GM18909 (cell line): Measurements from ENCODE around the gene FOXP1.

Experiments used
- ATAC-seq: cut with Tn5 transposase; IDR thresholded peaks from one replicate; pipeline ENCODE4 v1.9.1; 2021; ENCODE audit warnings: mild to moderate bottlenecking; ENCODE audit not compliant: unreplicated experiment, poor library complexity

Gene FOXP1

DNA sequence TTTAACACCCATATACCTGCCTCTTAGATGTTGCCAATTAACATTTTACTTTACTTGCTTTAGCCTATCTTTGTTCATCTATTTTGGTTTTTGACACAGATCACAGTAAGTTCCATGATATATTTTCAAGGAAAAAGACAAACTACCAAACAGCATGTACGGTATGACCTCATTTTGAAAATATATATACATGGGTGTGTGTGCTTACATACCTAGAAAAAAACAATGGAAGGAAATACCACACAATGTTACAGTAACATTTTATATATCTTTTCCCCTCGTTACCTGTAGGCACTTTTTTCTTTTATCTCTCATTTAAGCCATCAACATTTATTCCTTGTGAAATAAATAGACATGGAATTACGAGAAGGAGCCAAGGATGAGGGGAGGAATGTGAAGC, 170.0 kb downstream of the FOXP1 start:
- ATAC-seq = no peak

DNA sequence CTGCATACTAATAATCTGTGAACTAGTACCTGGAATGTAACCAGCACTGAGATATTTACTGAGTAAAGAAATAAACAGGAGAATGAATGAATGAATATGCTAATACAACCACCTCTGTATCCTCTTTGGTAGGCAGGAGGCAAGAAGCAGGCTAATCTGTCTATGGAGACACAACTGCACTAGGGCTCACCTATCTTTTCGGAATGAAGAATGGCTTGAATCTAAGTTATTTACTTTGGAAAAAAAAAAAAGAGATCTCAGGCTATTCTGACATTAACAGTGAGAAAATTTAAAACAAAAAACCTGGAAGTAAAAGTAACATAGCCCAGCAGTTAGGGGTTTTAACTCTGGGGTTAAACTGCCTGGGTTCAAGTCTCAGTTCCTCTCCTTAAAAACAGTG, 174.2 kb downstream of the FOXP1 start:
- no peak for ATAC-seq

DNA sequence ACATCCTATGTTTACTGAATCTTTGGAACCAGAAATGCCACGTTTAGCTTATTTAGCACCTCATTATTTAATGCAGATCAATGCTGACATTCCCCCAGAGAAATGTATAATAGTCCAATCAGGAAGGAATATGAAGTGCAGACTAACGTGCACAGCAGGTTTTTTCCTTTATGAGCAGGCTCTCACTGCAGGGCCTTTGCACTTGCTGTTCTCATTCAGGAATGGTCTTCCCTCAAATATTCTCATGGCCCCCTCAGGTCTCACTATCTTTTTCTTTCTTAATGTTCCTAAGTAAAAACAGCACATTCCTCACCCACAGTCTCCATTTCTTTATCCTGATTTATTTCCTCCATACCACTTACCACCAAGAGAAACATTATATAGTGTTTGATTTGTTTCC, 174.6 kb downstream of the FOXP1 start:
- ATAC-seq = no peak

- no peak for ATAC-seq
Observed at GRCh38 chr3:71407823-71408222, 175.7 kb downstream of the FOXP1 start.

GRCh38 chr3:71406972-71407810, 176.3 kb downstream of the FOXP1 start:
- ATAC-seq = no peak

GRCh38 chr3:71402911-71403310, 180.6 kb downstream of the FOXP1 start:
- no peak for ATAC-seq

DNA sequence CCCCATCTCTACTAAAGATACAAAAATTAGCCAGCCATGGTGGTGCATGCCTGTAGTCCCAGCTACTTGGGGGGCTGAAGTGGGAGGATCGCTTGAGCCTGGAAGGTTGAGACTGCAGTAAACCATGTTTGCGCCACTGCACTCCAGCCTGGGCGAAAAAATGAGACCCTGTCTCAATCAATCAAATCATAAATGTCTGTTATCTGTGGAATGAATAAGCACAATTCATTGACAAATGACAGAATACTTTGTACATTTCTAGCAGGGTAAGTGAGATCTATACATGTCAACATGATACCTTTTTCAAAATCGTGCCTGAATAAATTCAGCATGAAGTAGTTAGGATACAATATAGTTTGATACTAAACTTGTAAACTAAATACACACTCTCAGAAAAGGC, 181.2 kb downstream of the FOXP1 start:
- no peak for ATAC-seq

GRCh38 chr3:71401695-71402231, 181.8 kb downstream of the FOXP1 start:
- ATAC-seq = no peak

DNA sequence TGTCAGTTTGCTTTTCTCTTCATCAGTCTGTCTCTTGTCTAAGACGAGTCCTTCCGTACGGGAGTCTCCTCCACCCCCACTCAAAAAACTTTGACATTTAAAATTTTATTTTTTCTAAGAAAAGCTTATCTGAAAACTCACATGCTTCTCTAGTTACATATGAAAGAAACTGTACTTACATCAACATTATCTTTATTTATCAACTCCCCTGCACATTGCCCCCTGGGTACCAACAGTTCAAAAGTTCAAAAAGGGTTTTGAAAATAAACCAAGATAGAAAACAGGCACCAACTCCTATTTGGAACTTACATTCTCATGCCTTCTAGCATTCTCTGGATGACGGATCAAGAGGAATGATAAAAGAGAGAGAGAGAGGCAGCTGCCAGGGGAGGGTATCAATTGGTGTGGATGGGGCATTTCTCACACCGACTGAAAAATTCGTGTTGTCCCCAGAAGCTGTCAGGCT, 182.5 kb downstream of the FOXP1 start:
- ATAC-seq = no peak

DNA sequence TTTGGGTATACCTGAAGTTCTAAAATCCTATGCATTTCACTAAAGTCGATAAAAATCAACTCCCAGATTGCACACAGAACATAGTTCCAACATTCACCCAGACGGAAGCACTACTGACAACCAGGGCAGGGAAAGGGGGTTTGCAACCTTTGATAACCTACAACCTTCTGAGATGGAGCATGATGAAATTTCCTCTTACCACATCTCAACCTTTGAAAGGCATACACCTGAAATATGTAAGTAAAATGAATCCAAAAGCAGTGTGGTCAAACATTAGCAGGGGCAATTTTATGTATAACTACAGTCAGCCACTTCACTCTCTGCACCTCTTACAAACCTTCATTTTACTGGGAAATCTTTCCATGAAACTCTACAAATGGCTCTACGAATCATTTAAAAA, 184.1 kb downstream of the FOXP1 start:
- no peak for ATAC-seq

DNA sequence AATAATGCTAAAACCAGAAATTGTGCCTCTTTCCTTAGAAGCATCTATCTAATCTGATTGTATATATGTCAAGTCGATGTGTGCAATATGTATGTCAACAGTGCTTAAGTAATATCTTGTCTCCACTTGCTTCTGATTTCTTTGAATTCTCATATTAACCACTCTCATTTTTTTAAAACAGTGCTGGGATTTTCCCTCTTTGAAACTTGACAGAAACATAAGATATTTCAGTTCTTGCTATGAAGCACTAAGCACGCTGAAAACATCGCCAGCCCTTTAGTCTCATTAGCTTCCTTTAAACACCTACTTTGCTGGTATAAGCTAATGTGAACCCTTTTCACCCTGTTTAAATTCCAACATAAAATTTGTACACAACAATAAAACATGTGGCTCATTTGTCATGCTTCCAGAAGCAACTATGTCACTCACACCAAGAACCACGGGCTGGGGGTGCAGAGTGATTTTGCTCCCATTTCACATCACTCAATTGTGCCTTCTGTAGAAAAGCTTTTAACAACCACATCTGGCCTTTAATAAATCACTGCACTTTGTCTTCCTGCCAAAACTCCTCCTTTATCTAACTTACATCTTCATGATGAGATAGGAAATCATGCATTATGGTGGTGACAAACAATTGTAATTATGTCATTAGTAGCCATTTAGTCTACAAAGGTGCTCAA, 185.2 kb downstream of the FOXP1 start:
- ATAC-seq = no peak

GRCh38 chr3:71397726-71398125, 185.8 kb downstream of the FOXP1 start:
- no peak for ATAC-seq

DNA sequence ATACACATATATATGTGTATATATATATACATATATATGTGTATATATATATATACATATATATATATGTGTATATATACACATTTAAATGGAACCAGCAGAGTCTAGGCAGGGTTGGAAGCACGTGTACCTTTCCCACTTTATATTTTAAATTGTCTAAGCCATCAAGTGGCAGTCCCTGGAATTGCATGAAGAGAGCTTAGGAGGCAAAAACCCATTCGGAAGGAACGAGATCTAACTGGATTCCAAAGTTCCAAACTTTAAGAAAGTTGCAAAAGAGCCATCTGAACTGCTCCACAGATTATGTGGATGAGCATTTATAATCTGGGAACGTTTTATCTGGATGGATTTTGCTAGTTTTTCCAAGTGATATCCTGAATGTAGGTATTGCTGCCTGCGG, 186.5 kb downstream of the FOXP1 start:
- ATAC-seq = no peak

- no peak for ATAC-seq
Observed at GRCh38 chr3:71395927-71396695, 187.4 kb downstream of the FOXP1 start.

GRCh38 chr3:71395470-71395869, 188.1 kb downstream of the FOXP1 start:
- ATAC-seq = no peak

- ATAC-seq = no peak
Observed at GRCh38 chr3:71393745-71394144, 189.8 kb downstream of the FOXP1 start.

DNA sequence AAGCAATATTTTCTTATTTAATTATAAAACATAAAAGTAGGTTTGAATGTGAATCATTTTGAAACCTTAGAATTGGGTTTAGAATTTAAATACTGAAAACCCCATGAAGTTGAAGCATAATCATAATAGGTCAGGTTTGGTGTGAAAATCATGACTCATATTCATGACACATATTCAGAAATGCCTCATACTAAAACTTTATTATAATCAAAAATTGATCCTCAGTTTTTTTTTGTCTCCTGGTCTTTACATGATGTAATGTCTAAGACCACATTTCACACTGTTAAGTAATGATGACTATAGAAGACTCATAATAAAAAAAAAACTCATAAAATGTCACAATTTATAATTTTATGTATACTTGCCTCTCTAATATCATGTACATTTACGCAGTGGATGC, 190.4 kb downstream of the FOXP1 start:
- no peak for ATAC-seq

- peak; percentile 80 for ATAC-seq
Observed at GRCh38 chr3:71392251-71392650, 191.3 kb downstream of the FOXP1 start.

- ATAC-seq = no peak
Observed at GRCh38 chr3:71391361-71391760, 192.2 kb downstream of the FOXP1 start.

DNA sequence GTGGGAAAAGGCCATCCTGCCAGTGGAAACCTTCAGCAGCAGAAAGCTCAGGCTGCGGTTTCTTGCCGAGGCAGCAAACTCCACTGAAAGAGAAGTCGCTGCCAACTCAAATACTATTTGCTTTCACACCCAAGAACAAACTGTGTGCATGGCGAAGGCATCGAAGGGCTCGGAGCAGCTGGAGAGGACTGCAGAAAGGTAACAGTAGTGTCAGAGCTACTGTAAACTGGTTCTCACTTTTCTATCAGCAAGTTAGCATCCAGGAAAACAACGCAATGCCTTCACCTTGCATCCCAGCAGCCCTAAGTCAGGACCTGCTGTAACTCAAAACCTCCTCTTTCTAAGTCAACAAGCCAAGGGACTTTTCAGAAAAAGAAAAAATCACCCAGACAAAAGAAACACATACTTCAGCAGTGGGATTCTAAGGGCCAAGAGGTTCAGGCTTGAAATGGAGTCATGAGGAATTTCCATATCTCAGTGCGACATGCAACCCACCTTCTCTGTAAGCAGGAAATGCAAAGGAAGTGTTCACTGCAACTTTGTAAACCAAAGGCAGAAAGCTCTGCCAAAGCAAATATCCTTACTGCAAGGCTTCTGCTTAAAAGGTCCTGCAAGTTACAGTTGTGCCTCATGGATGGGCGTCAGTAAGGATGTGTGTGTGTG, 193.5 kb downstream of the FOXP1 start:
- no peak for ATAC-seq
